A673 (cell line): ENCODE data around the gene FAM3C. TPM values are rescaled to one million over a fixed set of nuclear protein-coding genes. Genes with fewer than 3 reads are reported as not detected.
A peak's percentile ranks its signal among the peaks of the same experiment; 100 is the strongest.

Experiments
- BruUV-seq: library from RNA; stranded (reverse); fragments of 400-500 nt; replicated peaks from 2 replicates; lab custom pipeline; 2021; lab: Mats Ljungman, UMichigan
- CTCF ChIA-PET: fragments of 300-600 bp; sonication (Branson Sonifier 250); formaldehyde crosslinking; loops from one replicate; lab custom pipeline; 2022; ENCODE audit warnings: antibody characterized with exemption; lab: Charles Lee
- POLR2A ChIA-PET: fragments of 300-600 bp; sonication (Branson Sonifier 250); formaldehyde crosslinking; loops from one replicate; lab custom pipeline; 2022; ENCODE audit warnings: antibody characterized with exemption; ENCODE audit not compliant: low non-redundant PET; lab: Charles Lee
- DNase-seq: peaks from one replicate; pipeline ENCODE4 v3.0.0-alpha.2; 2015; ENCODE audit warnings: low spot score
- H3K27ac ChIP-seq: fragments of 200-600 bp; sonication (generic); 2 replicates; pipeline ENCODE4 v1.5.1; 2016; ENCODE audit warnings: mixed run types, low read depth, mild to moderate bottlenecking, mixed read lengths, antibody characterized with exemption, low read length; ENCODE audit not compliant: poor library complexity, severe bottlenecking
- H3K27me3 ChIP-seq: fragments of 200-600 bp; sonication (generic); replicated peaks from 2 replicates; pipeline ENCODE4 v1.6.1; 2017; ENCODE audit warnings: mixed run types, low read depth, mild to moderate bottlenecking, mixed read lengths, antibody characterized with exemption, low read length; ENCODE audit not compliant: insufficient read depth, poor library complexity
- H3K36me3 ChIP-seq: fragments of 200-600 bp; sonication (generic); 2 replicates; pipeline ENCODE4 v1.6.1; 2016; ENCODE audit warnings: mixed run types, mild to moderate bottlenecking, mixed read lengths, antibody characterized with exemption, low read length; ENCODE audit not compliant: insufficient read depth, poor library complexity, severe bottlenecking
- H3K4me1 ChIP-seq: fragments of 200-600 bp; sonication (generic); 2 replicates; pipeline ENCODE4 v1.6.1; 2017; ENCODE audit warnings: mixed run types, mild to moderate bottlenecking, mixed read lengths, antibody characterized with exemption, low read length; ENCODE audit not compliant: insufficient read depth, poor library complexity, severe bottlenecking
- H3K4me3 ChIP-seq: fragments of 200-600 bp; sonication (generic); 2 replicates; pipeline ENCODE4 v1.5.1; 2016; ENCODE audit warnings: low read depth, mixed run types, mild to moderate bottlenecking, mixed read lengths, low read length; ENCODE audit not compliant: poor library complexity, severe bottlenecking
- H3K9me3 ChIP-seq: fragments of 200-600 bp; sonication (generic); 2 replicates; pipeline ENCODE4 v1.6.1; 2016; ENCODE audit warnings: mixed run types, low read depth, mild to moderate bottlenecking, mixed read lengths, antibody characterized with exemption, low read length; ENCODE audit not compliant: poor library complexity, severe bottlenecking
- EZH2 ChIP-seq: fragments of 200-600 bp; sonication (generic); IDR thresholded peaks from 2 replicates; pipeline ENCODE4 v1.6.1; 2017; ENCODE audit warnings: borderline replicate concordance, low read depth, mild to moderate bottlenecking, mixed read lengths, antibody characterized with exemption, low read length; ENCODE audit not compliant: poor library complexity, severe bottlenecking
- intact Hi-C: fragments of 100-400 bp; cut with micrococcal nuclease; formaldehyde crosslinking; loops from one replicate; pipeline ENCODE4 v1.10.0; 2022; ENCODE audit not compliant: unreplicated experiment
- total RNA-seq: library from RNA; stranded (reverse); gene quantifications from 2 replicates; pipeline ENCODE4 v1.2.3, GENCODE V29; 2021
- TF ChIP-seq, protein P1 (sequence below): fragments of 300-800, 200-600 bp; sonication (generic); conservative IDR thresholded peaks from 2 replicates; pipeline ENCODE4 v1.5.1; 2017; ENCODE audit warnings: low read depth, mild to moderate bottlenecking, antibody characterized with exemption, low read length, moderate library complexity, mixed read lengths

FAM3C gene
- total RNA-seq, 1 experiment from 2014 or later = 33.0 TPM

DNA sequence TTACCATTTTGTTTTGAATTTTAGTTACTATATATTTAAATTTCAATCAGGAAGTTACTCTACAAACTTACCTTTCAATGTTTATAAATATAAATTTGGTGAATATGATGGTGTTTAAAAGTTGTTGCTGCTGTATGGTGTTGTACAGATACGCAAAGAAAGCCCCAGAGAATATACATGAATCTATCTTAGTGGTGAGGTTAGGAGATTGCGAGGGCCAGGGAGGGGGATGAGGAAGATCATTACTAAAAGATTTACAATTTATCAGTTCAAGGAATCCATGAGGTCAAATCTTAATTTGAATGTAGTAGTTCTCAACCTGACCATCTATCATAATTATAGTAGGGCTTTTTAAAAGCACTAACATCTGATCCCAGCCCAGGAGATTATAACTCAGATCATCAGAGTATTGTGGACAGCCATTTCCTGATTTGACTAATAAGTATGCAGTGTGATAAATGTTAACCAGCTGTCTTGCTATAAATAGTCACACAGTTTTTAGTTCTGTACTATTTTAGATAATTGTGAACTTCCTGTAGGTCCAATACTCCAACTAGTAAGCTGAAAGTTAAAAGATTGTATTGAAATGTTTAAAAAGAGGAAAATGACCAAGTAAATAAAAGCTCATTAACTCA, 23.6 kb downstream of the FAM3C start:
- CTCF ChIA-PET = interaction anchor here (0.8 kb wide), 1 partner anchor 14 kb away, joined by 4 read pairs; no protein-coding TSS in a partner anchor
- Histone ChIP-seq H3K36me3 (peaks cover 3% of the 10 kb centered on the region), H3K4me1 (peaks cover 39% of the 10 kb centered on the region), H3K27ac (peak overlapping the region; percentile 28), H3K4me3 (no peak overlapping the region), H3K27me3 (no peaks in the 10 kb centered on the region), H3K9me3 (no peaks in the 10 kb centered on the region)
- TF ChIP-seq EZH2 = no peak
- TF ChIP-seq, protein P1, sequence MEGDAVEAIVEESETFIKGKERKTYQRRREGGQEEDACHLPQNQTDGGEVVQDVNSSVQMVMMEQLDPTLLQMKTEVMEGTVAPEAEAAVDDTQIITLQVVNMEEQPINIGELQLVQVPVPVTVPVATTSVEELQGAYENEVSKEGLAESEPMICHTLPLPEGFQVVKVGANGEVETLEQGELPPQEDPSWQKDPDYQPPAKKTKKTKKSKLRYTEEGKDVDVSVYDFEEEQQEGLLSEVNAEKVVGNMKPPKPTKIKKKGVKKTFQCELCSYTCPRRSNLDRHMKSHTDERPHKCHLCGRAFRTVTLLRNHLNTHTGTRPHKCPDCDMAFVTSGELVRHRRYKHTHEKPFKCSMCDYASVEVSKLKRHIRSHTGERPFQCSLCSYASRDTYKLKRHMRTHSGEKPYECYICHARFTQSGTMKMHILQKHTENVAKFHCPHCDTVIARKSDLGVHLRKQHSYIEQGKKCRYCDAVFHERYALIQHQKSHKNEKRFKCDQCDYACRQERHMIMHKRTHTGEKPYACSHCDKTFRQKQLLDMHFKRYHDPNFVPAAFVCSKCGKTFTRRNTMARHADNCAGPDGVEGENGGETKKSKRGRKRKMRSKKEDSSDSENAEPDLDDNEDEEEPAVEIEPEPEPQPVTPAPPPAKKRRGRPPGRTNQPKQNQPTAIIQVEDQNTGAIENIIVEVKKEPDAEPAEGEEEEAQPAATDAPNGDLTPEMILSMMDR = no peak
- BruUV-seq = no TSS peak
- POLR2A ChIA-PET = no interaction called here
- intact Hi-C loops = loop anchor here (5.0 kb wide), 1 partner anchor 230 kb away; no protein-coding TSS in a partner anchor
- DNase-seq = peak; percentile 81

GRCh38 chr7:121371883-121372282, 24.2 kb downstream of the FAM3C start:
- Histone ChIP-seq H3K9me3 (no peaks in the 10 kb centered on the region), H3K4me3 (no peak overlapping the region), H3K36me3 (peaks cover 3% of the 10 kb centered on the region), H3K4me1 (peaks cover 39% of the 10 kb centered on the region), H3K27ac (no peak overlapping the region), H3K27me3 (no peaks in the 10 kb centered on the region)
- no peak for DNase-seq
- ChIA-PET CTCF (no interaction called here), POLR2A (no interaction called here)
- no TSS peak for BruUV-seq
- intact Hi-C loops = loop anchor here (5.0 kb wide), 1 partner anchor 230 kb away; no protein-coding TSS in a partner anchor
- TF ChIP-seq, protein P1 = no peak
- TF ChIP-seq EZH2 = no peak

DNA sequence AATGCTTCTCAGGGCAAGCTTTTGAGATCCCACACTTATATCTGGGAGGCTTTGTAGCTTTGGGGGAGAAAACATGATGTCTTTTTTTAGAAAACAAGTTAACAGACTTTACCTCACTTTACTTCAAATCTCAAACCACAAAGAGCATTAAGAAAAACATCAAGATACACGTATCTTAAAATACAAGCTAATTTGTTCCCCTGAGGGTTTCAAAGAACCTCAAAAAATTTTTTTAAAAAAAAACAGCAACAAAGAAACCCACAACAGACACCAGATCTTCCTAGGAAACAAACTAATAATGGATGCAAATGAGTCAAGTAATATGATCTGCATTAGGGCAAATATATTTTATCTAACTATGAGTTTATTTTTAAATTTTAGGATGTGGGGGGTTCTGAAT, 24.7 kb downstream of the FAM3C start:
- H3K36me3 ChIP-seq = peaks cover 3% of the 10 kb centered on the region
- TF ChIP-seq EZH2 = no peak
- TF ChIP-seq, protein P1 = no peak
- H3K9me3 ChIP-seq = no peaks in the 10 kb centered on the region
- DNase-seq = no peak
- intact Hi-C loops = loop anchor here (5.0 kb wide), 1 partner anchor 231 kb away; no protein-coding TSS in a partner anchor
- no peak overlapping the region for H3K4me3 ChIP-seq
- CTCF ChIA-PET = no interaction called here
- POLR2A ChIA-PET = no interaction called here
- no peaks in the 10 kb centered on the region for H3K27me3 ChIP-seq
- BruUV-seq = no TSS peak
- no peak overlapping the region for H3K27ac ChIP-seq
- H3K4me1 ChIP-seq = peaks cover 39% of the 10 kb centered on the region
